Left forelimb (tissue), 1 donor: ENCODE data around the gene PHLPP1.

Source experiments
- DNase-seq: peaks from one replicate; pipeline ENCODE4 v3.0.0-alpha.2; 2018; ENCODE audit warnings: low spot score

PHLPP1 gene

GRCh38 chr18:62939926-62940325, 224.6 kb downstream of the PHLPP1 start:
- no peak for DNase-seq

GRCh38 chr18:62942578-62942977, 227.2 kb downstream of the PHLPP1 start:
- no peak for DNase-seq

GRCh38 chr18:62944454-62944853, 229.1 kb downstream of the PHLPP1 start:
- no peak for DNase-seq

- DNase-seq, result no peak
Measured at GRCh38 chr18:62948788-62949187, 233.4 kb downstream of the PHLPP1 start.

GRCh38 chr18:62950246-62950645, 234.9 kb downstream of the PHLPP1 start:
- no peak for DNase-seq

- no peak for DNase-seq
Measured at GRCh38 chr18:62952807-62953206, 237.5 kb downstream of the PHLPP1 start.

- DNase-seq, result no peak
Measured at GRCh38 chr18:62953663-62954062, 238.3 kb downstream of the PHLPP1 start.

- DNase-seq, result no peak
Measured at GRCh38 chr18:62954366-62954765, 239.0 kb downstream of the PHLPP1 start.

- no peak for DNase-seq
Measured at GRCh38 chr18:62957885-62958472, 242.6 kb downstream of the PHLPP1 start.

- DNase-seq, result no peak
Measured at GRCh38 chr18:62959481-62959880, 244.1 kb downstream of the PHLPP1 start.

- no peak for DNase-seq
Measured at GRCh38 chr18:62963507-62963906, 248.2 kb downstream of the PHLPP1 start.

- DNase-seq, result no peak
Measured at GRCh38 chr18:62964432-62964831, 249.1 kb downstream of the PHLPP1 start.

- DNase-seq, result no peak
Measured at GRCh38 chr18:62967089-62967488, 251.7 kb downstream of the PHLPP1 start.

GRCh38 chr18:62973689-62974088, 258.3 kb downstream of the PHLPP1 start:
- DNase-seq, result no peak

- no peak for DNase-seq
Measured at GRCh38 chr18:62974388-62974787, 259.0 kb downstream of the PHLPP1 start.

- DNase-seq, result no peak
Measured at GRCh38 chr18:62974928-62975675, 259.8 kb downstream of the PHLPP1 start.

GRCh38 chr18:62975785-62976184, 260.4 kb downstream of the PHLPP1 start:
- no peak for DNase-seq

- no peak for DNase-seq
Measured at GRCh38 chr18:62976227-62976626, 260.9 kb downstream of the PHLPP1 start.

GRCh38 chr18:62977512-62977911, 262.2 kb downstream of the PHLPP1 start:
- DNase-seq, result no peak

- DNase-seq, result no peak
Measured at GRCh38 chr18:62978251-62979049, 263.1 kb downstream of the PHLPP1 start.

GRCh38 chr18:62979176-62979575, 263.8 kb downstream of the PHLPP1 start:
- DNase-seq, result no peak

- no peak for DNase-seq
Measured at GRCh38 chr18:62979900-62980299, 264.6 kb downstream of the PHLPP1 start.

- no peak for DNase-seq
Measured at GRCh38 chr18:62981566-62981965, 266.2 kb downstream of the PHLPP1 start.
